Measurements from ENCODE around the gene ABCB8.

DNA sequence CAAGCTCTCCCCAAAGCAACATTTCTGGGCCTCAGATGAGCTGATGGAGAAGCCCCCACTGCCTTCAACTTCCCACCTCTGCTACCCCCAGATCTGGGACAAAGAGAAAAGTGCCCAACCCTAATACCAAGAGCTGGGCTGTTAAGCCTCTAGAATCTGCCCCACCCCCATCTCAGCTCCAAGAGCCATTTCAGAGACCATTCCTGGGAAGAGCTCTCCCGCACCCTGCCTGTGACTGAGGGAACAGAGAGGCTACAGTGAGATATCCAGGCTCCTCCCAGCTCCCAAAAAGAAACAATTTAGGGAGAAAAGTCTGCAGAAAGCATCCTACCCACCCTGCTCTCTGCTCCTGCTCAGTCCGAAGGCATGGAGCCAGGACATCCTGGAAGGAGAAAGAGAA lies 47.6 kb upstream of the ABCB8 start:
- TF ChIP-seq, protein P1, sequence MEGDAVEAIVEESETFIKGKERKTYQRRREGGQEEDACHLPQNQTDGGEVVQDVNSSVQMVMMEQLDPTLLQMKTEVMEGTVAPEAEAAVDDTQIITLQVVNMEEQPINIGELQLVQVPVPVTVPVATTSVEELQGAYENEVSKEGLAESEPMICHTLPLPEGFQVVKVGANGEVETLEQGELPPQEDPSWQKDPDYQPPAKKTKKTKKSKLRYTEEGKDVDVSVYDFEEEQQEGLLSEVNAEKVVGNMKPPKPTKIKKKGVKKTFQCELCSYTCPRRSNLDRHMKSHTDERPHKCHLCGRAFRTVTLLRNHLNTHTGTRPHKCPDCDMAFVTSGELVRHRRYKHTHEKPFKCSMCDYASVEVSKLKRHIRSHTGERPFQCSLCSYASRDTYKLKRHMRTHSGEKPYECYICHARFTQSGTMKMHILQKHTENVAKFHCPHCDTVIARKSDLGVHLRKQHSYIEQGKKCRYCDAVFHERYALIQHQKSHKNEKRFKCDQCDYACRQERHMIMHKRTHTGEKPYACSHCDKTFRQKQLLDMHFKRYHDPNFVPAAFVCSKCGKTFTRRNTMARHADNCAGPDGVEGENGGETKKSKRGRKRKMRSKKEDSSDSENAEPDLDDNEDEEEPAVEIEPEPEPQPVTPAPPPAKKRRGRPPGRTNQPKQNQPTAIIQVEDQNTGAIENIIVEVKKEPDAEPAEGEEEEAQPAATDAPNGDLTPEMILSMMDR (IDR thresholded peaks at IDR 0.05) = no peak
- TF ChIP-seq EP300 (IDR thresholded peaks at IDR 0.05) (no peak), POLR2A (IDR thresholded peaks at IDR 0.05) (no peak)

All from upper lobe of left lung (tissue), 4 donors.